ENCODE results near the gene NPIPA8.
"Not testable (repeated sequence)": the region's sequence is repeated elsewhere in the genome, so short reads cannot be mapped to it uniquely, and the experiment has no call there.

The NPIPA8 gene

GRCh38 chr16:18303059-18303706 lies 33.4 kb downstream of the NPIPA8 start:
- not testable (repeated sequence) for H3K27ac Mint-ChIP-seq; H3K4me1 Mint-ChIP-seq (ENCODE audit: low read depth); H3K27me3 Mint-ChIP-seq (ENCODE audit: low read depth); H3K36me3 Mint-ChIP-seq (ENCODE audit: low read depth); DNase-seq (ENCODE audit: low spot score); H3K9me3 Mint-ChIP-seq; H3K4me3 Mint-ChIP-seq

GRCh38 chr16:18297714-18298113 lies 38.8 kb downstream of the NPIPA8 start:
- H3K4me3 Mint-ChIP-seq; H3K36me3 Mint-ChIP-seq (ENCODE audit: low read depth); H3K27ac Mint-ChIP-seq; H3K27me3 Mint-ChIP-seq (ENCODE audit: low read depth); H3K9me3 Mint-ChIP-seq; DNase-seq (ENCODE audit: low spot score); H3K4me1 Mint-ChIP-seq (ENCODE audit: low read depth): not testable (repeated sequence)

GRCh38 chr16:18296931-18297330 lies 39.6 kb downstream of the NPIPA8 start:
- H3K4me3 Mint-ChIP-seq; H3K27me3 Mint-ChIP-seq (ENCODE audit: low read depth); H3K27ac Mint-ChIP-seq; H3K36me3 Mint-ChIP-seq (ENCODE audit: low read depth); DNase-seq (ENCODE audit: low spot score); H3K9me3 Mint-ChIP-seq; H3K4me1 Mint-ChIP-seq (ENCODE audit: low read depth): not testable (repeated sequence)

GRCh38 chr16:18294371-18294770 lies 42.2 kb downstream of the NPIPA8 start:
- not testable (repeated sequence) for H3K4me1 Mint-ChIP-seq (ENCODE audit: low read depth); H3K27ac Mint-ChIP-seq; H3K4me3 Mint-ChIP-seq; H3K27me3 Mint-ChIP-seq (ENCODE audit: low read depth); DNase-seq (ENCODE audit: low spot score); H3K36me3 Mint-ChIP-seq (ENCODE audit: low read depth); H3K9me3 Mint-ChIP-seq

GRCh38 chr16:18293337-18293956 lies 43.1 kb downstream of the NPIPA8 start:
- not testable (repeated sequence) for H3K36me3 Mint-ChIP-seq (ENCODE audit: low read depth); H3K27ac Mint-ChIP-seq; H3K4me3 Mint-ChIP-seq; H3K4me1 Mint-ChIP-seq (ENCODE audit: low read depth); H3K27me3 Mint-ChIP-seq (ENCODE audit: low read depth); H3K9me3 Mint-ChIP-seq; DNase-seq (ENCODE audit: low spot score)

- H3K4me1 Mint-ChIP-seq (ENCODE audit: low read depth); H3K9me3 Mint-ChIP-seq; H3K27ac Mint-ChIP-seq; DNase-seq (ENCODE audit: low spot score); H3K27me3 Mint-ChIP-seq (ENCODE audit: low read depth); H3K4me3 Mint-ChIP-seq; H3K36me3 Mint-ChIP-seq (ENCODE audit: low read depth): not testable (repeated sequence)
Observed at GRCh38 chr16:18290959-18291358, 45.6 kb downstream of the NPIPA8 start.

- not testable (repeated sequence) for DNase-seq (ENCODE audit: low spot score); H3K36me3 Mint-ChIP-seq (ENCODE audit: low read depth); H3K4me3 Mint-ChIP-seq; H3K27me3 Mint-ChIP-seq (ENCODE audit: low read depth); H3K4me1 Mint-ChIP-seq (ENCODE audit: low read depth); H3K9me3 Mint-ChIP-seq; H3K27ac Mint-ChIP-seq
Observed at GRCh38 chr16:18286342-18286741, 50.2 kb downstream of the NPIPA8 start.

GRCh38 chr16:18280319-18280718 lies 56.2 kb downstream of the NPIPA8 start:
- not testable (repeated sequence) for H3K27ac Mint-ChIP-seq; H3K27me3 Mint-ChIP-seq (ENCODE audit: low read depth); H3K9me3 Mint-ChIP-seq; H3K4me3 Mint-ChIP-seq; H3K4me1 Mint-ChIP-seq (ENCODE audit: low read depth); DNase-seq (ENCODE audit: low spot score); H3K36me3 Mint-ChIP-seq (ENCODE audit: low read depth)

- H3K4me1 Mint-ChIP-seq (ENCODE audit: low read depth); H3K27me3 Mint-ChIP-seq (ENCODE audit: low read depth); H3K27ac Mint-ChIP-seq; DNase-seq (ENCODE audit: low spot score); H3K36me3 Mint-ChIP-seq (ENCODE audit: low read depth); H3K4me3 Mint-ChIP-seq; H3K9me3 Mint-ChIP-seq: not testable (repeated sequence)
Observed at GRCh38 chr16:18276756-18277155, 59.8 kb downstream of the NPIPA8 start.

GRCh38 chr16:18270171-18270570 lies 66.4 kb downstream of the NPIPA8 start:
- not testable (repeated sequence) for H3K9me3 Mint-ChIP-seq, H3K4me3 Mint-ChIP-seq

More at GRCh38 chr16:18270171-18270570, 66.4 kb downstream of the NPIPA8 start:
- not testable (repeated sequence) for H3K36me3 Mint-ChIP-seq (ENCODE audit: low read depth); H3K27me3 Mint-ChIP-seq (ENCODE audit: low read depth); DNase-seq (ENCODE audit: low spot score); H3K27ac Mint-ChIP-seq; H3K4me1 Mint-ChIP-seq (ENCODE audit: low read depth)

All from T-helper 2 cell treated with Interferon-gamma antibody and Interleukin-4, amounts not matched to agents 5 μg/mL and 100 μg/mL, for 36 hours (primary cell).